BJ (cell line): Measurements from ENCODE around the gene BDKRB1. TPM values are rescaled to one million over a fixed set of nuclear protein-coding genes. Genes with fewer than 3 reads are reported as not detected.
A peak's percentile ranks its signal among the peaks of the same experiment; 100 is the strongest.

Experiments used
- CTCF ChIA-PET: fragments of 350-600 bp; formaldehyde crosslinking; extraction: SDS; loops from one replicate; lab custom pipeline; 2021; ENCODE audit warnings: antibody characterized with exemption, inconsistent platforms; lab: Yijun Ruan, JAX
- POLR2A ChIA-PET: fragments of 300-600 bp; sonication (Branson Sonifier 250); formaldehyde crosslinking; extraction: SDS; loops from one replicate; lab custom pipeline; 2021; ENCODE audit warnings: antibody characterized with exemption; lab: Charles Lee
- DNase-seq: peaks from one replicate; pipeline ENCODE4 v3.0.0-alpha.2; 2011; ENCODE audit warnings: low read depth
- H3K27me3 ChIP-seq: 2 replicates; pipeline ENCODE4 v1.6.0; 2011; ENCODE audit warnings: low read length; ENCODE audit not compliant: control insufficient read depth, insufficient read depth
- H3K36me3 ChIP-seq: 2 replicates; pipeline ENCODE4 v1.5.1; 2011; ENCODE audit warnings: low read length; ENCODE audit not compliant: control insufficient read depth, insufficient read depth
- H3K4me3 ChIP-seq: 2 replicates; pipeline ENCODE4 v1.5.1; 2011; ENCODE audit warnings: low read depth, mild to moderate bottlenecking, control low read depth, low read length
- polyA plus RNA-seq: library from polyadenylated mRNA; depleted of rRNA; stranded (reverse); fragments of >200 nt; gene quantifications from 2 replicates; pipeline ENCODE4 v1.2.3, GENCODE V29; 2011
- TF ChIP-seq, protein P1 (sequence below): IDR thresholded peaks from 2 replicates; pipeline ENCODE4 v1.5.1; 2011; ENCODE audit warnings: low read depth, mild to moderate bottlenecking, control low read depth, inconsistent platforms, low read length, moderate library complexity; ENCODE audit not compliant: insufficient read depth

The BDKRB1 gene
- polyA plus RNA-seq, 1 experiment = 3.8 TPM

DNA sequence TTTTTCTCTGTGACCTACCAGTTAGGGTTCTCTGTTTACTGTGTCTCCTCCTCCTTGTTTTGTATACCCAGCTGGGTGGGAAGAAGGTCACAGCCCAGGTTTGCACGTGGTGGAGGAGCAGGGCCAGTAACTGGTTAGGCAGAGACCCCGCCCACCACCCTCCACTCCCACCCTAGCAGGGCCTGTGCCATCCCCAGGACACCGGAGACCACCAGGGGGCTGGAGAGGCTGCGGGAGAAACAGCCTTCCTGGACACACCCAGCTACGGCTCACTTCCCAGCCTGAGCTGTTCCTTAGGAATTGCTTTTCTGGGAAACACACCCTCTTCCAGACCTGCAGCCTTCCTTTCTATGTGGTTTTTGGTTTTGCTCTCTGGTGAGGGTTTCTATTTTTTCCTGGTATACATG lies 30.3 kb upstream of the BDKRB1 start:
- POLR2A ChIA-PET = no interaction called here
- CTCF ChIA-PET = interaction anchor here (1.0 to 2.5 kb wide), 10 partner anchors 10 to 125 kb away, joined by 3 to 13 read pairs (median 4); partner anchors contain the start of gene BDKRB2
- Histone ChIP-seq H3K27me3 (no peaks in the 10 kb centered on the region), H3K4me3 (no peak overlapping the region), H3K36me3 (peaks cover 4% of the 10 kb centered on the region)
- TF ChIP-seq, protein P1, sequence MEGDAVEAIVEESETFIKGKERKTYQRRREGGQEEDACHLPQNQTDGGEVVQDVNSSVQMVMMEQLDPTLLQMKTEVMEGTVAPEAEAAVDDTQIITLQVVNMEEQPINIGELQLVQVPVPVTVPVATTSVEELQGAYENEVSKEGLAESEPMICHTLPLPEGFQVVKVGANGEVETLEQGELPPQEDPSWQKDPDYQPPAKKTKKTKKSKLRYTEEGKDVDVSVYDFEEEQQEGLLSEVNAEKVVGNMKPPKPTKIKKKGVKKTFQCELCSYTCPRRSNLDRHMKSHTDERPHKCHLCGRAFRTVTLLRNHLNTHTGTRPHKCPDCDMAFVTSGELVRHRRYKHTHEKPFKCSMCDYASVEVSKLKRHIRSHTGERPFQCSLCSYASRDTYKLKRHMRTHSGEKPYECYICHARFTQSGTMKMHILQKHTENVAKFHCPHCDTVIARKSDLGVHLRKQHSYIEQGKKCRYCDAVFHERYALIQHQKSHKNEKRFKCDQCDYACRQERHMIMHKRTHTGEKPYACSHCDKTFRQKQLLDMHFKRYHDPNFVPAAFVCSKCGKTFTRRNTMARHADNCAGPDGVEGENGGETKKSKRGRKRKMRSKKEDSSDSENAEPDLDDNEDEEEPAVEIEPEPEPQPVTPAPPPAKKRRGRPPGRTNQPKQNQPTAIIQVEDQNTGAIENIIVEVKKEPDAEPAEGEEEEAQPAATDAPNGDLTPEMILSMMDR = peak; percentile 65
- DNase-seq = peak; percentile 44

DNA sequence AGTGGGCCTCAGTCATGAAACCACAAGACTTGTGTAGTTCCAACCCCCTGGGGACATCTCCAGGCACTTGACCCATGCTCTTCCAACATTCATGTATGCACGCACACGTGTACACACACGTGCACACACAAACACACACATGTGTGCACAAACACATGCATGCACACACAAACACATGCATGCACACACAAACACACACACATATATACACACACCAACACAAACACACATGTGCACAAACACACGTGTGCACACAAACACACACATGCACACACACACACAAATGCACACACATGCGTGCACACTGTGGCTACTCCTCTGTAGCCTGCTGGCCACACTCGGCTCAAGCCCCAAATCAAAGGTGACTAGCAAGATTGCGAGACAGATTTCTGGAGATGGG lies 28.6 kb upstream of the BDKRB1 start:
- Histone ChIP-seq H3K36me3 (peaks cover 4% of the 10 kb centered on the region), H3K27me3 (no peaks in the 10 kb centered on the region), H3K4me3 (no peak overlapping the region)
- TF ChIP-seq, protein P1 = no peak
- CTCF ChIA-PET = no interaction called here
- DNase-seq = no peak
- POLR2A ChIA-PET = no interaction called here

DNA sequence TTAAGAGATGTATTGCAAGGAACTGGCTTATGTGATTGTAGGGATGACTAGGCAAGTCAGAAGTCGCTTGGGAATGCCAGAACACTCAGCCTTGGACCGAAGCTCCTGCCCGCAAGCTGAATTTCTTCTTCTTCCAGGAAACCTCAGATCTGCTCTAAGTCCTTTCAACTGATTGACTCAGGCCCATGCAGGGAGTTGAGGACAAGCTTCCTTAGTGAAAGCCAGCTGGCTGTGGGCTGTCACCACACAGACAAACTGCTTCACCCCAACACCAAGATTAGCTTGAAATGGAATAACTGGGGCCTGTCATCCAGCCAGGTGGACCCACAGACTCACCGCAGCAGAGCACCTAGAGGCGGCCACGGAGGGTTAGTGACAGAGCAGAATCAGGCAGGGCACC lies 26.7 kb upstream of the BDKRB1 start:
- DNase-seq = no peak
- H3K27me3 ChIP-seq = no peaks in the 10 kb centered on the region
- POLR2A ChIA-PET = no interaction called here
- H3K36me3 ChIP-seq = peaks cover 4% of the 10 kb centered on the region
- TF ChIP-seq, protein P1 = no peak
- CTCF ChIA-PET = no interaction called here
- no peak overlapping the region for H3K4me3 ChIP-seq

DNA sequence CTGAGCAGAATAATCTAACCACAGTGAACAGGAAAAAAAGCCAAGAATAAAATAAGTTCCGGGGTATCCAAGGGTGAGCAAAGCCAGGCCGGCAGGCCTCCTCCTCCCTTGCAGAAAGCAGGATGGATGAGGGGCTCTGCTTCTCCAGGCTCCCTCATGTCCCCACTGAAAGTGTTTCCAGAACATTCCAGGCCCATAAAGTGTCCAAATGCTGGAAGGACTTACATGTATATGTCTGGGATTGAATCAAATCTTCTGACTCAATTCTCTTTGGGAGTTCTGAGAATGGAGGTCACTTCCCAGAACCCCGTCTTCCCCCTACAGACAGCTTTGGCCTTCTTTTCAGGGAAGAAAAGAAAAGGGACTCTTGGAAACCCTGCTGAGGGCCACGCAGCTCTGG lies 25.0 kb upstream of the BDKRB1 start:
- POLR2A ChIA-PET = no interaction called here
- CTCF ChIA-PET = interaction anchor here (0.9 to 1.2 kb wide), 2 partner anchors 9 to 41 kb away, joined by 3 to 4 read pairs; no protein-coding TSS in a partner anchor
- TF ChIP-seq, protein P1 = no peak

DNA sequence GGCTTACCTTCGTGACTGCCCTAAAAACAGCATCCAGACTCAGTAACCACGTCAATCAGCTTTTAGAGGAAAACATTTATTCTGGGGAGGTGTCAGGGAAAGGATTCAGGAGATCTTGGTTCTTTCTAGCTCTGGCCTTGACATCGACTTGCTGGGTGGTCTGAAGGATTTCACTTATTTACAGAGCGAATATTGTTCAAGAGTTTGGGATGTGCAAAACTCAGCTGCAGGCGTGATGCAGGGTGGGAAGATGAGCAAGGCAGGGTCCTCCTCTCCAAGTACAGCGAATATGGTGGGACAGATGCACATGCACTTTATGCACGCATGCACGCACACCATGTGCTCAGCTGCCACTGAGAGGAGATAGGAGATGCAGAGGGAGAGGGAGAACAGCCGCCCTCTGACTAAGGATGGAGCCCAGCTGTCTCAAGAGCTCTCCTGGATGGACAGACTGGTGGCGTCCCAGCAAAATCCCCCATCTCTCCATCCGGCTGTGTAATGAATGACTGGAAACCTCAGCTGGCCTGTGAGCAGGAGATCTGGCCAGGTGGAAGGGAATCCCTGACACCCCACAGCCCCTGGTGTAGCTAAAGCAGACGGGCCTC lies 24.4 kb upstream of the BDKRB1 start:
- peaks cover 8% of the 10 kb centered on the region for H3K36me3 ChIP-seq

More for the DNA sequence above, 25.0 kb upstream of the BDKRB1 start:
- Histone ChIP-seq H3K36me3 (peaks cover 7% of the 10 kb centered on the region), H3K27me3 (no peaks in the 10 kb centered on the region), H3K4me3 (no peak overlapping the region)
- DNase-seq = no peak

More for the DNA sequence above, 24.4 kb upstream of the BDKRB1 start:
- DNase-seq = no peak
- Histone ChIP-seq H3K4me3 (no peak overlapping the region), H3K27me3 (no peaks in the 10 kb centered on the region)
- CTCF ChIA-PET = interaction anchor here (0.9 to 1.2 kb wide), 3 partner anchors 10 to 41 kb away, joined by 3 to 4 read pairs (median 3); no protein-coding TSS in a partner anchor
- POLR2A ChIA-PET = no interaction called here
- TF ChIP-seq, protein P1 = no peak
